SH-SY5Y (cell line): ENCODE data around the gene GAS2.

Experiments used
- GATA2 ChIP-seq: IDR thresholded peaks from 2 replicates; pipeline ENCODE4 v1.6.1; 2011; ENCODE audit warnings: mild to moderate bottlenecking, low read depth, low read length
- GATA3 ChIP-seq: IDR thresholded peaks from 2 replicates; pipeline ENCODE4 v1.6.1; 2011; ENCODE audit warnings: low read depth, mild to moderate bottlenecking, low read length, moderate library complexity

DNA sequence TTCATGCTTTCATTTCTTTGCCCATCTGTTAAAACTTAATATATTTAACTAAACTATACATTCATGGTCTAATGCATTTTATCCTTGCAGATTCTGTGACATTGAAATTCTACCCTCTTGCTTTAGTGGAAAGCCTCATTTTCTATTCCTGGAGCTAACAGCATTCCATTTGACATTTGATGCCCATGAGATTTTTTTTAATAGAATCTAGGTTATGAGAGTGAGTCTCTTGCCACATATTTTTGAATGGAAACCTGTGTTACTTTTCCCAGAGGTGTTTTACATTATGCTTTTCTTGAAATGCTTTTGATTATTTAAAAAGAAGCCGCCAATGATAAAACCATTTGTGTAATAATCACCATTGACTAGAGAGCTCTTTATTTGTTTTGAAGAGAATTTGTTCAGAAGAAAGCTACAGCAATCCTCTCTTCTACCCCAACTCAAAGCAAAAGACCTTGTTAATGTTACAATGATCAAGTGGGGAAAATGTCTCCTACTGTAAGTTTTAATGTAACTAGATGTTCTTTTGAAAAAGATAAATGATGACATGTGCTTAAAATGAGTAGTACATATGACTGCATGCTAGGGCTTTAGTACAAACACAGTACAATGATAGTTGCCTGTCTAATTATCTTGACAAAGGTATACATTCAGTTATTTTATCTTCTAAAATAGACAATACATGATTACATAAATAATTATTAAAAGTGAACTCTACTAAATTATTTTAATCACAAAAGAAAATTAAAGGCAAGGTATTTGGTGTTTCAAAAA, 67.3 kb downstream of the GAS2 start:
- no peak for TF ChIP-seq GATA2
- TF ChIP-seq GATA3: no peak
